Uterus (tissue), 4 donors: Measurements from ENCODE around the gene HGS. TPM values are rescaled to one million over a fixed set of nuclear protein-coding genes. Genes with fewer than 3 reads are reported as not detected.

Experiments used
- DNase-seq, 2 donors: peaks; one replicate each; pipeline ENCODE4 v3.0.0-alpha.2; 2019 to 2020
- H3K27ac ChIP-seq, 2 donors: fragments of 200-600 bp; sonication (generic); 1 replicate in 1 of 2; 2 replicates in 1 of 2; pipeline ENCODE4 v1.5.1; 2016 to 2018
- H3K27me3 ChIP-seq, 2 donors: fragments of 200-600 bp; sonication (generic); one replicate each; pipeline ENCODE4 v1.5.1; 2018 to 2019; ENCODE audit warnings: control low read depth in 1 of 2
- H3K36me3 ChIP-seq, 2 donors: fragments of 200-600 bp; sonication (generic); one replicate each; pipeline ENCODE4 v1.5.1; 2019; ENCODE audit warnings: control low read depth in 1 of 2
- H3K4me1 ChIP-seq, 2 donors: fragments of 200-600 bp; sonication (generic); one replicate each; pipeline ENCODE4 v1.5.1; 2018 to 2019; ENCODE audit warnings: control low read depth in 1 of 2
- H3K4me3 ChIP-seq, 2 donors: fragments of 200-600 bp; sonication (generic); 1 replicate in 1 of 2; 2 replicates in 1 of 2; pipeline ENCODE4 v1.5.1; 2018 to 2019; ENCODE audit warnings: mild to moderate bottlenecking in 1 of 2
- H3K9me3 ChIP-seq, 2 donors: fragments of 200-600 bp; sonication (generic); one replicate each; pipeline ENCODE4 v1.5.1; 2019; ENCODE audit warnings: control low read depth in 1 of 2
- CTCF ChIP-seq, 4 experiments: fragments of 200-600 bp in 2 of 4; fragments of 450-650 bp in 2 of 4; sonication (generic) in 2 of 4; IDR thresholded peaks; one replicate each; pipeline ENCODE4 v1.5.1; 2016 to 2019; ENCODE audit warnings: antibody characterized with exemption in 4 of 4, mild to moderate bottlenecking in 2 of 4, moderate library complexity in 1 of 4
- POLR2A ChIP-seq, 2 donors: fragments of 450-650 bp; IDR thresholded peaks; one replicate each; pipeline ENCODE4 v1.6.1; 2016; ENCODE audit warnings: antibody characterized with exemption in 2 of 2, mild to moderate bottlenecking in 1 of 2, moderate library complexity in 1 of 2
- intact Hi-C: fragments of 100-400 bp; cut with DNase I; formaldehyde crosslinking; loops from one replicate; pipeline ENCODE4 v1.15.1; 2023; ENCODE audit warnings: low total_unique reads
- total RNA-seq, 4 donors: library from RNA; depleted of rRNA in 3 of 4; stranded (reverse); fragments of >200 nt in 3 of 4; gene quantifications; one replicate each; pipeline versions ENCODE4 v1.1.0 to v1.2.4, GENCODE V29; 2014 to 2023
- donor health status: DM: yes; HTN: yes; CAD: no.

Gene HGS
- total RNA-seq, 4 donors from 2014 or later: 21.0 to 121 (median 72.5) TPM

- Histone ChIP-seq H3K27me3 (no peaks in the 10 kb centered on the region), H3K27ac (no peak overlapping the region), H3K4me1 (no peaks in the 10 kb centered on the region), H3K4me3 (no peak overlapping the region), H3K9me3 (no peaks in the 10 kb centered on the region), H3K36me3 (no peaks in the 10 kb centered on the region)
- intact Hi-C loops: no loop called here
- no peak for TF ChIP-seq CTCF (IDR thresholded peaks at IDR 0.05)
- no peak for TF ChIP-seq POLR2A (IDR thresholded peaks at IDR 0.05)
- no peak for DNase-seq
Measured at GRCh38 chr17:81656835-81657234, 27.0 kb upstream of the HGS start.

- H3K36me3 ChIP-seq: no peaks in the 10 kb centered on the region
- no peak for DNase-seq
- TF ChIP-seq POLR2A (IDR thresholded peaks at IDR 0.05) (no peak), CTCF (IDR thresholded peaks at IDR 0.05) (no peak)
- no peak overlapping the region for H3K4me3 ChIP-seq
- H3K27ac ChIP-seq: no peak overlapping the region
- no peaks in the 10 kb centered on the region for H3K27me3 ChIP-seq
- no peaks in the 10 kb centered on the region for H3K4me1 ChIP-seq
- no peaks in the 10 kb centered on the region for H3K9me3 ChIP-seq
- intact Hi-C loops: no loop called here
Measured at GRCh38 chr17:81659038-81659437, 24.8 kb upstream of the HGS start.

GRCh38 chr17:81660441-81660840 lies 23.4 kb upstream of the HGS start:
- no peaks in the 10 kb centered on the region for H3K4me1 ChIP-seq
- H3K27ac ChIP-seq: no peak overlapping the region
- no peaks in the 10 kb centered on the region for H3K27me3 ChIP-seq
- no peaks in the 10 kb centered on the region for H3K9me3 ChIP-seq
- intact Hi-C loops: no loop called here
- H3K36me3 ChIP-seq: no peaks in the 10 kb centered on the region
- TF ChIP-seq POLR2A (IDR thresholded peaks at IDR 0.05) (no peak), CTCF (IDR thresholded peaks at IDR 0.05) (no peak)
- H3K4me3 ChIP-seq: no peak overlapping the region
- DNase-seq: no peak

- no peak overlapping the region for H3K27ac ChIP-seq
- no peaks in the 10 kb centered on the region for H3K27me3 ChIP-seq
- TF ChIP-seq CTCF (IDR thresholded peaks at IDR 0.05) (no peak), POLR2A (IDR thresholded peaks at IDR 0.05) (no peak)
- no peak overlapping the region for H3K4me3 ChIP-seq
- H3K36me3 ChIP-seq: no peaks in the 10 kb centered on the region
- intact Hi-C loops: no loop called here
- no peaks in the 10 kb centered on the region for H3K4me1 ChIP-seq
- DNase-seq: no peak
- H3K9me3 ChIP-seq: no peaks in the 10 kb centered on the region
Measured at GRCh38 chr17:81662002-81662401, 21.8 kb upstream of the HGS start.

- Histone ChIP-seq H3K27me3 (no peaks in the 10 kb centered on the region), H3K4me3 (no peak overlapping the region), H3K4me1 (peaks cover 0 to 7% of the 10 kb centered on the region in 2 donors), H3K9me3 (no peaks in the 10 kb centered on the region), H3K36me3 (no peaks in the 10 kb centered on the region), H3K27ac (no peak overlapping the region)
- DNase-seq: no peak
- intact Hi-C loops: no loop called here
- no peak for TF ChIP-seq POLR2A (IDR thresholded peaks at IDR 0.05)
- TF ChIP-seq CTCF (IDR thresholded peaks at IDR 0.05): no peak
Measured at GRCh38 chr17:81664051-81664470, 19.8 kb upstream of the HGS start.
